GM12873 (cell line): Measurements from ENCODE around the gene KLHDC4.

Experiments
- CTCF ChIP-seq: IDR thresholded peaks from 2 replicates; pipeline ENCODE4 v1.5.1; 2012; ENCODE audit warnings: low read depth, mild to moderate bottlenecking, moderate library complexity, low read length, control low read depth; ENCODE audit not compliant: insufficient read depth; ENCODE audit errors: missing control alignments

KLHDC4 gene

GRCh38 chr16:87685405-87685755 is 80.4 kb downstream of the KLHDC4 start:
- TF ChIP-seq CTCF, result no peak

- TF ChIP-seq CTCF, result no peak
These were observed 80.9 kb downstream of the KLHDC4 start for GRCh38 chr16:87684711-87685404.

DNA sequence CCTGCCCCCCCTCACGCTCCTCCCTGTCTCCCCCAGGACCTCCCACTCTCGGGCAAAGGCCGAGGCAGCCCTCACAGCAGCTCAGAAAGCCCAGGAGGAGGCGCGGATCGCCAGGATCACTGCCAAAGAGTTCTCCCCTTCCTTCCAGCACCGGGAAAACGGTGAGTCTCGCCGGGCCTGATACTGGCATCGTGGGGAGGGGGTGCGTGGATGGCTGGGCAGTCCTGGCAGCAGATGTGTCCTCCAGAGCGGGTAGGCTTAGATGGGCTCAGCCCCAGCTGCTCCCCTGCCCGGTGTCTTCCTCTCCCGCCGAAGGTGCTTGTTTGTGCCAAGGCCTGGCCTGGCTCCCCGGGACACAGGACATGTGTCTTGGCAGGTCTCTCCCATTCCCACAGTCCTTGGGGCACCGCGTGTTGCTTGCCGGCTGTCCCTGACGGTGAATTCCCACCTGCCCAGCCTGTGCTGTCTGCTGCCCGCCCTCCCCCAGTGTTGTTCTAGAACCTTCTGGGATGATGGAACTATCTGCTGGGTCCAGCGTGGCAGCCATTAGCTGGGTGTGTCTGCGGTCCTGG is 81.6 kb downstream of the KLHDC4 start:
- TF ChIP-seq CTCF, result no peak

GRCh38 chr16:87682852-87683399 is 82.9 kb downstream of the KLHDC4 start:
- TF ChIP-seq CTCF, result no peak

DNA sequence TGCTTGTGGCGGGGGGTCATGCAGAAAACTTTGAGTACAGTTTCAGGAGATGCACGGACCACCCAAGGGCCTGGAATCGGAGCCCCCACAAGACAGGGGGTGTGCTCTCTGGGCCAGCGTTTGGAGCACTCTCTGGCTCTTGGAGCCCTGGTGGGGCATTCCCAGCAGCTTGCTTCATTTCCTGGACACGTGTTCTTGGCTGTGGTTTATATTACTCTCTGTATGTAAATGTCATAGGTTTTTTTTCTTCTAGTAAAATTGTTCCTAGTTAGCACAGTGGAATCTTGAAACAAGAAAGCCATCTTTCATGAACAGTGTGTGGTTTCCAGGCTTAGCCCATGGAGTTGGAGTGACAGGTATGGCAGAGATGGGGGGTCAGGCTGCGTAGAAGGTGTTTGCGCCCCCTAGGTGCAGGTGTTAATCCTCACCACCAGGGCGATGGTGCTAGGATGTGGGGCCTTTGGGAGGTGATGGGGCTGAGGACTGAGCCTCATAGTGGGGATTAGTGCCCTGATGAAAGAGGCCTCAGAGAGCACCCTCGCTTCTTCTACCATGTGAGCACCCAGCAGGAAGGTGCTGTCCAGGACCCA is 83.7 kb downstream of the KLHDC4 start:
- peak; percentile 59 for TF ChIP-seq CTCF

GRCh38 chr16:87680272-87680644 is 85.5 kb downstream of the KLHDC4 start:
- no peak for TF ChIP-seq CTCF

DNA sequence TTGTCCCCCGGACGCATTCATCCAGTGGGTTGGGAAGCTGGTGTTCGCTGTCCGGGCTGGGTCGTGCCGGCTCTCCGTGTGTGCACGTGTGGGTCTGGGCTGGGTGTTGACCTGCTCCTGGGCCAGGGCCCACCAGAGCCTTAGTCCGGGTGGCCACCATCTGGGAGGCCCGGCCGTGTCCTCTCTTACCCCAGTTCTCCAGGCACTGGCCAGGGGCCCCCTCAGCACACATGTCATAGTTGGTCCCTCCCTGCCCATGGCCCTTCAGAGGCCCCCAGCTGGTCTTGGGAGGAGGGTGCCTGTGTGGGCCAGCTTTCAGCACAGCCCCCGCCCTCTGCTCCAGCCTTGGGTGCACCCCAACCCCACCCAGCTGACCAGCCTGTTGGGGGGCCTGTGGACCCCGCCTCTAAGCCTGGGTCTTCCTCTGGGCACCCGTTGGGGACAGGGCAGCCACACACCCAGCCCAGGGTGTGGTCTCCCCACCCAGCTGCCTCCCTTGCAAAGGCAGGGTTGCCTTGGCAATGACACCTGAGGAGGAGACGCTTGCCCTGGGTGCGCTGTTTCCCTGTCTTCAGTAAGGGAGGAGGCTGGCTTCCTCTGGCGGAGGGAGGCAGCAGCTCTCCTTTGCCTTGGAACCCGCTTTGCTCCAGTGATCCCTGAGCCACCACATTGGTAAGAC is 86.1 kb downstream of the KLHDC4 start:
- TF ChIP-seq CTCF, result no peak
